Liver (tissue), 3 donors: ENCODE measurements around the gene MLLT3.

Source experiments
- EGR1 ChIP-seq, 2 donors: IDR thresholded peaks; 2 replicates each; pipeline ENCODE4 v1.6.1; 2016 to 2018; ENCODE audit warnings: antibody characterized with exemption in 2 of 2, low read depth in 2 of 2
- GABPA ChIP-seq, 2 donors: IDR thresholded peaks in 1 of 2; conservative IDR thresholded peaks in 1 of 2; 2 replicates each; pipeline ENCODE4 v1.6.1; 2016; ENCODE audit warnings: antibody characterized with exemption in 2 of 2, mild to moderate bottlenecking in 1 of 2, moderate library complexity in 1 of 2
- JUND ChIP-seq, 2 donors: IDR thresholded peaks; 2 replicates each; pipeline ENCODE4 v1.6.1; 2016; ENCODE audit warnings: antibody characterized with exemption in 2 of 2
- NR2F2 ChIP-seq: IDR thresholded peaks from 2 replicates; pipeline ENCODE4 v1.6.1; 2016; ENCODE audit warnings: antibody characterized with exemption
- RAD21 ChIP-seq, 2 donors: IDR thresholded peaks; 2 replicates each; pipeline ENCODE4 v1.6.1; 2016; ENCODE audit warnings: antibody characterized with exemption in 2 of 2, mild to moderate bottlenecking in 2 of 2
- RXRA ChIP-seq, 2 donors: IDR thresholded peaks; 2 replicates each; pipeline ENCODE4 v1.6.1; 2017 to 2018; ENCODE audit warnings: antibody characterized with exemption in 2 of 2, mild to moderate bottlenecking in 1 of 2
- SP1 ChIP-seq: IDR thresholded peaks from 2 replicates; pipeline ENCODE4 v1.6.1; 2018; ENCODE audit warnings: antibody characterized with exemption, mild to moderate bottlenecking
- TAF1 ChIP-seq: conservative IDR thresholded peaks from 2 replicates; pipeline ENCODE4 v1.6.1; 2016; ENCODE audit warnings: antibody characterized with exemption, mild to moderate bottlenecking
- YY1 ChIP-seq: IDR thresholded peaks from 2 replicates; pipeline ENCODE4 v1.6.1; 2016; ENCODE audit warnings: antibody characterized with exemption, mild to moderate bottlenecking
- TF ChIP-seq, protein P1 (sequence below): fragments of 150-350 bp; IDR thresholded peaks from 2 replicates; pipeline ENCODE4 v1.5.1; 2017; ENCODE audit warnings: improper control_type of control experiment, low read depth, low read length; ENCODE audit not compliant: missing input control
- TF ChIP-seq, protein P2 (sequence below): IDR thresholded peaks from 2 replicates; pipeline ENCODE4 v1.6.1; 2016; ENCODE audit warnings: antibody characterized with exemption
- TF ChIP-seq, protein P3 (sequence below): IDR thresholded peaks from 2 replicates; pipeline ENCODE4 v1.6.1; 2016; ENCODE audit warnings: antibody characterized with exemption
- TF ChIP-seq, protein P4 (sequence below): IDR thresholded peaks from 2 replicates; pipeline ENCODE4 v1.6.1; 2016; ENCODE audit warnings: antibody characterized with exemption, mild to moderate bottlenecking
- TF ChIP-seq, protein P5 (sequence below): IDR thresholded peaks from 2 replicates; pipeline ENCODE4 v1.6.1; 2016; ENCODE audit warnings: antibody characterized with exemption
- donor health status: healthy.
- donor health status: healthy.

DNA sequence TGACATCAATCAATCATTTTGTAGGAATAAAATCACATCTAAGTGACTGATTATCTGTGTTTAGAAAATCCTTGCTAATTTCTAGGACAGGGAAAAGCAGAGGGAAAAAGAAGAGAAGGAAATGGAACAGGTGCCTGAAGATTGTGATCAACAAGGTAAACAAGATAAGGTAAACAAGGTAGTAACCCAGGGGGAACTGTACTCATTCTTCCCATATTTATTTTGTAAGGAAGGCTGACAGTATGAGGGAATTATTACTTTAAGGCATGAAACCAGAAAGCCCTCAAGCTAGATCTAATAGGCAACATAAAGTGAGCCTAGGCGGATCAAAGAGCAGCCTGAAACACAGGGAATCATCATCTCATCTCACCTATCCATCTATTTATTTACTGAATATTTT lies 231.1 kb downstream of the MLLT3 start:
- TF ChIP-seq JUND (IDR thresholded peaks at IDR 0.05) (no peak), EGR1 (IDR thresholded peaks at IDR 0.05; ENCODE audit: low read depth in 2 of 2) (no peak), SP1 (no peak), TAF1 (no peak), YY1 (no peak), RAD21 (IDR thresholded peaks at IDR 0.05) (no peak), RXRA (IDR thresholded peaks at IDR 0.05) (no peak), NR2F2 (no peak), GABPA (IDR thresholded peaks at IDR 0.05 in 1 of 2, conservative IDR thresholded peaks at IDR 0.05 in 1 of 2) (no peak)
- TF ChIP-seq, protein P1, sequence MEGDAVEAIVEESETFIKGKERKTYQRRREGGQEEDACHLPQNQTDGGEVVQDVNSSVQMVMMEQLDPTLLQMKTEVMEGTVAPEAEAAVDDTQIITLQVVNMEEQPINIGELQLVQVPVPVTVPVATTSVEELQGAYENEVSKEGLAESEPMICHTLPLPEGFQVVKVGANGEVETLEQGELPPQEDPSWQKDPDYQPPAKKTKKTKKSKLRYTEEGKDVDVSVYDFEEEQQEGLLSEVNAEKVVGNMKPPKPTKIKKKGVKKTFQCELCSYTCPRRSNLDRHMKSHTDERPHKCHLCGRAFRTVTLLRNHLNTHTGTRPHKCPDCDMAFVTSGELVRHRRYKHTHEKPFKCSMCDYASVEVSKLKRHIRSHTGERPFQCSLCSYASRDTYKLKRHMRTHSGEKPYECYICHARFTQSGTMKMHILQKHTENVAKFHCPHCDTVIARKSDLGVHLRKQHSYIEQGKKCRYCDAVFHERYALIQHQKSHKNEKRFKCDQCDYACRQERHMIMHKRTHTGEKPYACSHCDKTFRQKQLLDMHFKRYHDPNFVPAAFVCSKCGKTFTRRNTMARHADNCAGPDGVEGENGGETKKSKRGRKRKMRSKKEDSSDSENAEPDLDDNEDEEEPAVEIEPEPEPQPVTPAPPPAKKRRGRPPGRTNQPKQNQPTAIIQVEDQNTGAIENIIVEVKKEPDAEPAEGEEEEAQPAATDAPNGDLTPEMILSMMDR = no peak
- TF ChIP-seq, protein P2, sequence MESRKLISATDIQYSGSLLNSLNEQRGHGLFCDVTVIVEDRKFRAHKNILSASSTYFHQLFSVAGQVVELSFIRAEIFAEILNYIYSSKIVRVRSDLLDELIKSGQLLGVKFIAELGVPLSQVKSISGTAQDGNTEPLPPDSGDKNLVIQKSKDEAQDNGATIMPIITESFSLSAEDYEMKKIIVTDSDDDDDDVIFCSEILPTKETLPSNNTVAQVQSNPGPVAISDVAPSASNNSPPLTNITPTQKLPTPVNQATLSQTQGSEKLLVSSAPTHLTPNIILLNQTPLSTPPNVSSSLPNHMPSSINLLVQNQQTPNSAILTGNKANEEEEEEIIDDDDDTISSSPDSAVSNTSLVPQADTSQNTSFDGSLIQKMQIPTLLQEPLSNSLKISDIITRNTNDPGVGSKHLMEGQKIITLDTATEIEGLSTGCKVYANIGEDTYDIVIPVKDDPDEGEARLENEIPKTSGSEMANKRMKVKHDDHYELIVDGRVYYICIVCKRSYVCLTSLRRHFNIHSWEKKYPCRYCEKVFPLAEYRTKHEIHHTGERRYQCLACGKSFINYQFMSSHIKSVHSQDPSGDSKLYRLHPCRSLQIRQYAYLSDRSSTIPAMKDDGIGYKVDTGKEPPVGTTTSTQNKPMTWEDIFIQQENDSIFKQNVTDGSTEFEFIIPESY = no peak
- TF ChIP-seq, protein P3, sequence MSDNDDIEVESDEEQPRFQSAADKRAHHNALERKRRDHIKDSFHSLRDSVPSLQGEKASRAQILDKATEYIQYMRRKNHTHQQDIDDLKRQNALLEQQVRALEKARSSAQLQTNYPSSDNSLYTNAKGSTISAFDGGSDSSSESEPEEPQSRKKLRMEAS = no peak
- TF ChIP-seq, protein P4, sequence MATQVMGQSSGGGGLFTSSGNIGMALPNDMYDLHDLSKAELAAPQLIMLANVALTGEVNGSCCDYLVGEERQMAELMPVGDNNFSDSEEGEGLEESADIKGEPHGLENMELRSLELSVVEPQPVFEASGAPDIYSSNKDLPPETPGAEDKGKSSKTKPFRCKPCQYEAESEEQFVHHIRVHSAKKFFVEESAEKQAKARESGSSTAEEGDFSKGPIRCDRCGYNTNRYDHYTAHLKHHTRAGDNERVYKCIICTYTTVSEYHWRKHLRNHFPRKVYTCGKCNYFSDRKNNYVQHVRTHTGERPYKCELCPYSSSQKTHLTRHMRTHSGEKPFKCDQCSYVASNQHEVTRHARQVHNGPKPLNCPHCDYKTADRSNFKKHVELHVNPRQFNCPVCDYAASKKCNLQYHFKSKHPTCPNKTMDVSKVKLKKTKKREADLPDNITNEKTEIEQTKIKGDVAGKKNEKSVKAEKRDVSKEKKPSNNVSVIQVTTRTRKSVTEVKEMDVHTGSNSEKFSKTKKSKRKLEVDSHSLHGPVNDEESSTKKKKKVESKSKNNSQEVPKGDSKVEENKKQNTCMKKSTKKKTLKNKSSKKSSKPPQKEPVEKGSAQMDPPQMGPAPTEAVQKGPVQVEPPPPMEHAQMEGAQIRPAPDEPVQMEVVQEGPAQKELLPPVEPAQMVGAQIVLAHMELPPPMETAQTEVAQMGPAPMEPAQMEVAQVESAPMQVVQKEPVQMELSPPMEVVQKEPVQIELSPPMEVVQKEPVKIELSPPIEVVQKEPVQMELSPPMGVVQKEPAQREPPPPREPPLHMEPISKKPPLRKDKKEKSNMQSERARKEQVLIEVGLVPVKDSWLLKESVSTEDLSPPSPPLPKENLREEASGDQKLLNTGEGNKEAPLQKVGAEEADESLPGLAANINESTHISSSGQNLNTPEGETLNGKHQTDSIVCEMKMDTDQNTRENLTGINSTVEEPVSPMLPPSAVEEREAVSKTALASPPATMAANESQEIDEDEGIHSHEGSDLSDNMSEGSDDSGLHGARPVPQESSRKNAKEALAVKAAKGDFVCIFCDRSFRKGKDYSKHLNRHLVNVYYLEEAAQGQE = no peak
- TF ChIP-seq, protein P5, sequence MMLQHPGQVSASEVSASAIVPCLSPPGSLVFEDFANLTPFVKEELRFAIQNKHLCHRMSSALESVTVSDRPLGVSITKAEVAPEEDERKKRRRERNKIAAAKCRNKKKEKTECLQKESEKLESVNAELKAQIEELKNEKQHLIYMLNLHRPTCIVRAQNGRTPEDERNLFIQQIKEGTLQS = no peak
